Activated T-cell treated with anti-CD3 and anti-CD28 coated beads, Interleukin-2, amount 50 U/mL, for 4 hours (primary cell): Measurements from ENCODE around the gene GDF10. TPM values are rescaled to one million over a fixed set of nuclear protein-coding genes. Genes with fewer than 3 reads are reported as not detected.

Source experiments
- ATAC-seq, 2 donors: fragments of 200-7000 bp; cut with Tn5 transposase; one replicate each; pipeline ENCODE4 v1.10.0; 2021
- DNase-seq: peaks from one replicate; pipeline ENCODE4 v3.0.0-alpha.2; 2020
- H3K27me3 Mint-ChIP-seq: one replicate; pipeline ENCODE4 v1.8.0; 2021; ENCODE audit warnings: low read depth, mixed read lengths
- H3K36me3 Mint-ChIP-seq: one replicate; pipeline ENCODE4 v1.8.0; 2022; ENCODE audit warnings: mixed read lengths; ENCODE audit not compliant: insufficient read depth
- H3K4me1 Mint-ChIP-seq: one replicate; pipeline ENCODE4 v1.8.0; 2021; ENCODE audit warnings: low read depth, mixed read lengths
- H3K4me3 Mint-ChIP-seq: one replicate; pipeline ENCODE4 v1.8.0; 2021; ENCODE audit warnings: mild to moderate bottlenecking, moderate library complexity, mixed read lengths
- H3K9me3 Mint-ChIP-seq: one replicate; pipeline ENCODE4 v1.8.0; 2021; ENCODE audit warnings: mixed read lengths
- total RNA-seq, 3 donors: library from RNA; stranded (reverse); gene quantifications; one replicate each; pipeline ENCODE4 v1.2.1, GENCODE V29; 2021

Gene GDF10
- total RNA-seq, 3 donors from 2014 or later, result 0.25 to 0.43 (median 0.37) TPM

- H3K36me3 Mint-ChIP-seq, result no peaks in the 10 kb centered on the region
- no peak overlapping the region for H3K4me3 Mint-ChIP-seq
- no peak for DNase-seq
- H3K4me1 Mint-ChIP-seq, result no peaks in the 10 kb centered on the region
- ATAC-seq, result no peak
- no peaks in the 10 kb centered on the region for H3K9me3 Mint-ChIP-seq
- peaks cover 4% of the 10 kb centered on the region for H3K27me3 Mint-ChIP-seq
Observed at GRCh38 chr10:47294057-47294456, 5.9 kb upstream of the GDF10 start.

GRCh38 chr10:47294501-47294900, 5.5 kb upstream of the GDF10 start:
- no peak overlapping the region for H3K4me3 Mint-ChIP-seq
- no peak for ATAC-seq

GRCh38 chr10:47295411-47295810, 4.6 kb upstream of the GDF10 start:
- no peak for DNase-seq
- peaks cover 2% of the 10 kb centered on the region for H3K4me1 Mint-ChIP-seq
- ATAC-seq, result no peak
- H3K4me3 Mint-ChIP-seq, result no peak overlapping the region
- H3K36me3 Mint-ChIP-seq, result no peaks in the 10 kb centered on the region
- peaks cover 9% of the 10 kb centered on the region for H3K27me3 Mint-ChIP-seq
- H3K9me3 Mint-ChIP-seq, result no peaks in the 10 kb centered on the region

More at GRCh38 chr10:47294501-47294900, 5.5 kb upstream of the GDF10 start:
- no peaks in the 10 kb centered on the region for H3K9me3 Mint-ChIP-seq
- H3K36me3 Mint-ChIP-seq, result no peaks in the 10 kb centered on the region
- no peaks in the 10 kb centered on the region for H3K4me1 Mint-ChIP-seq
- no peak for DNase-seq
- peaks cover 6% of the 10 kb centered on the region for H3K27me3 Mint-ChIP-seq

DNA sequence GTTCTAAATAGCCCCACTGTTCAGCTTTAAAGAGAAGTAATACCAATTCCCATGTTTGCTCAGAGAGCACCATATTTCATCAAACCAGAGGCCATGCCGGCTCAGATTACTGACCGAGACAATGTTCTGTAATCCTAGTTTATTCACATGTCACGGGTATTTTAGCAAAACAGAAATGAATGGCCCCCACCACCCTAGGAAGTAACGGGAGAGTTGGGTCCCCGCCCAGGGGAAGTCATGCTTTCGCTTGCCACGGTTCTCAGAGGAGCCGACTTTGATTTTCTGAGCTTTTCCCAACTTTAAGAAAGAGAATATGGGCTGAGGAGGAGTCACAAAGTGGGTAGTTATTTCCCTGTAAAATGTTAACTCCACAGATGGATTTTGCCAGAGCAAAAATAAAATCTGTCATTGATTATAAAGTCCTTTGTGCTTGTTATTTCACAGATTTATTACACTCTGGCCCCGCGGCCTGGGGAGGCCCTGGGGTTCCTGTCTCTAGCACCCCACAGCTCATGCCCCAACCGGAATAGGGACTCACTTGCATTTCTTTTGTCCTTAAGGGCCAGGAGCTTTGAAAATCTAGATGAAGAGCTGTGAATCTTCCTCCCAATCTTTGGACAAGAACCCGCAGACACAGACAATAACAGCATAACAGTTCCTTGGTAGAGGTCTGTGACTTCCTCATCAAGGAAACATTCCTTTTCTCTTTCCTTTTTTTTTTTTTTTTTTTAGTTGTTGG, 3.7 kb upstream of the GDF10 start:
- ATAC-seq (no peak), DNase-seq (no peak)
- Mint-ChIP-seq H3K4me1 (peaks cover 4% of the 10 kb centered on the region), H3K9me3 (no peaks in the 10 kb centered on the region), H3K4me3 (no peak overlapping the region), H3K36me3 (no peaks in the 10 kb centered on the region), H3K27me3 (peaks cover 13% of the 10 kb centered on the region)

GRCh38 chr10:47296941-47297340, 3.1 kb upstream of the GDF10 start:
- no peaks in the 10 kb centered on the region for H3K9me3 Mint-ChIP-seq
- no peaks in the 10 kb centered on the region for H3K36me3 Mint-ChIP-seq
- peaks cover 13% of the 10 kb centered on the region for H3K27me3 Mint-ChIP-seq
- no peak for ATAC-seq
- no peak overlapping the region for H3K4me3 Mint-ChIP-seq
- peaks cover 4% of the 10 kb centered on the region for H3K4me1 Mint-ChIP-seq
- DNase-seq, result no peak

DNA sequence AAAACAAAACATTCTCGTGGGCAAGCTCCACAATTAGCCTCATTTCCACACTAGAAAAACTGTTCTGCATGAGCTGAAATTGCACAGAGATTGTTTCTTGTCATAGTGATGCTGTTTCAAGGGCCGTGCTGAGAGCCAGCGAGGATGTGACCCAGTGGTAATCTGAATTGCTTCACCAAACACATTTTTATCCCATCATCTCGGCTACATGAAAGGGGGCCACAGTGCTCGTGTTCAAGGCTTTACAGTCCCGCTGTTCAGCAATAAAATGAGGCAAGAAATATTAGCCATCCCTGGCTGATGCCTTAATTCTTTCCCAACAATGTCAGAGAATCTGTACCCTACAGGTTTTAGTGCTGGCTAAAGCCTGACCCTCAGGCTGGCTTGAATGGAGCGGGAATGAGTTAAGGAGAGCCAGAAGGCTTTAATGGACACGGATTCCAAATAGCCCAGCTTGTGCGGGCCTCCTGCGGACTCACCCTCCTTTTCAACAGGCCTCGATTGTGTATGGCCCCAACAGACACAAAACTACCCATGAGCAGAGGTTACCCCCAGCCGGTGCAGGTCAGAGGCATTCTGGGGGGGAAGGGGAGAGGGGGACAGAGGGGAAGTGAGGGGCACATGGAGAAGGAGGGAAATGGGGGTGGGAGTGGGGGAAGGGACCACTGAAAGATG, 2.0 kb upstream of the GDF10 start:
- Mint-ChIP-seq H3K27me3 (peaks cover 13% of the 10 kb centered on the region), H3K36me3 (no peaks in the 10 kb centered on the region), H3K4me3 (no peak overlapping the region), H3K9me3 (no peaks in the 10 kb centered on the region), H3K4me1 (peaks cover 8% of the 10 kb centered on the region)
- ATAC-seq (no peak), DNase-seq (no peak)

GRCh38 chr10:47298715-47299114, 1.3 kb upstream of the GDF10 start:
- Mint-ChIP-seq H3K9me3 (no peaks in the 10 kb centered on the region), H3K4me1 (peaks cover 9% of the 10 kb centered on the region), H3K36me3 (no peaks in the 10 kb centered on the region), H3K4me3 (no peak overlapping the region), H3K27me3 (peaks cover 13% of the 10 kb centered on the region)
- DNase-seq (no peak), ATAC-seq (no peak)

- Mint-ChIP-seq H3K9me3 (no peaks in the 10 kb centered on the region), H3K4me1 (peaks cover 9% of the 10 kb centered on the region), H3K27me3 (peaks cover 10% of the 10 kb centered on the region), H3K4me3 (peak overlapping the region; percentile 59), H3K36me3 (no peaks in the 10 kb centered on the region)
- ATAC-seq (peak in 1 of 2 donors; percentile 14), DNase-seq (no peak)
Observed at GRCh38 chr10:47300429-47300931, 483 bp downstream of the GDF10 start.

- H3K4me1 Mint-ChIP-seq, result peaks cover 13% of the 10 kb centered on the region
Observed at GRCh38 chr10:47301833-47302232, 1.8 kb downstream of the GDF10 start.

GRCh38 chr10:47303105-47303504, 3.1 kb downstream of the GDF10 start:
- peaks cover 13% of the 10 kb centered on the region for H3K4me1 Mint-ChIP-seq
- DNase-seq, result no peak
- no peaks in the 10 kb centered on the region for H3K9me3 Mint-ChIP-seq
- no peak for ATAC-seq
- H3K36me3 Mint-ChIP-seq, result no peaks in the 10 kb centered on the region
- peaks cover 10% of the 10 kb centered on the region for H3K27me3 Mint-ChIP-seq
- H3K4me3 Mint-ChIP-seq, result no peak overlapping the region

More at GRCh38 chr10:47301833-47302232, 1.8 kb downstream of the GDF10 start:
- Mint-ChIP-seq H3K36me3 (no peaks in the 10 kb centered on the region), H3K27me3 (peaks cover 10% of the 10 kb centered on the region), H3K9me3 (no peaks in the 10 kb centered on the region), H3K4me3 (no peak overlapping the region)
- DNase-seq (no peak), ATAC-seq (no peak)

DNA sequence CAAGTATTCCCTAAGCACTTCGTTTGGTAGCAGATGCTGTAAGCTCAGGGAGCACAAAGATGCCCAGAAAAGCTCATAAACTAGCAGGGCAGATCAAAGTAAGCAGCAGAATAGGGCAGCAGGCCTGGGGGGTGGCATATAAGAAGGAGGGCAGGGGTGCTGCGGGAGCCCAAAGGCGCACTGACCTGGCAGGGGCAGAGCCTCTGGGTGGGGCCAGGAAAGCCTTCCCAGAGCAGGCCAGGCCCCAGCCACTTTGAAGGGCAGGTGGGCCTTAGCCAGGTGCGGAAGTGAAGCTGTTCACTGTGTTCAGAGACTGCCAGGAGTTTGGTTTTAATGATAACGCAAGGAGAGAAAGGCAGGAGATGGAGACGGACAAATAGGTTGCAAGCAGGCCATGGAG, 3.9 kb downstream of the GDF10 start:
- Mint-ChIP-seq H3K4me3 (no peak overlapping the region), H3K9me3 (no peaks in the 10 kb centered on the region), H3K27me3 (peaks cover 10% of the 10 kb centered on the region), H3K4me1 (peaks cover 13% of the 10 kb centered on the region), H3K36me3 (no peaks in the 10 kb centered on the region)
- ATAC-seq, result no peak
- no peak for DNase-seq

- Mint-ChIP-seq H3K27me3 (peaks cover 5% of the 10 kb centered on the region), H3K36me3 (no peaks in the 10 kb centered on the region), H3K4me3 (no peak overlapping the region), H3K9me3 (no peaks in the 10 kb centered on the region), H3K4me1 (peaks cover 12% of the 10 kb centered on the region)
- DNase-seq, result no peak
- no peak for ATAC-seq
Observed at GRCh38 chr10:47305566-47305965, 5.6 kb downstream of the GDF10 start.

- H3K4me3 Mint-ChIP-seq, result no peak overlapping the region
Observed at GRCh38 chr10:47306387-47307210, 6.6 kb downstream of the GDF10 start.

GRCh38 chr10:47307381-47307780, 7.4 kb downstream of the GDF10 start:
- H3K4me3 Mint-ChIP-seq, result no peak overlapping the region
- no peaks in the 10 kb centered on the region for H3K36me3 Mint-ChIP-seq
- H3K27me3 Mint-ChIP-seq, result no peaks in the 10 kb centered on the region
- DNase-seq (no peak), ATAC-seq (no peak)
- H3K9me3 Mint-ChIP-seq, result no peaks in the 10 kb centered on the region
- peaks cover 25% of the 10 kb centered on the region for H3K4me1 Mint-ChIP-seq

More at GRCh38 chr10:47306387-47307210, 6.6 kb downstream of the GDF10 start:
- Mint-ChIP-seq H3K27me3 (no peaks in the 10 kb centered on the region), H3K9me3 (no peaks in the 10 kb centered on the region), H3K4me1 (peaks cover 20% of the 10 kb centered on the region), H3K36me3 (no peaks in the 10 kb centered on the region)
- DNase-seq (no peak), ATAC-seq (no peak)
